DOHH2 (cell line): Measurements from ENCODE around the gene SEPHS2.

ENCODE experiments used
- H3F3A ChIP-seq: fragments of 200-600 bp; sonication (generic), shearing (Covaris generic); 2 replicates; pipeline ENCODE4 v1.6.0; 2016; ENCODE audit warnings: antibody characterized with exemption, mild to moderate bottlenecking; ENCODE audit not compliant: control insufficient read depth, insufficient read depth
- H3K27ac ChIP-seq: fragments of 200-600 bp; sonication (generic); 2 replicates; pipeline ENCODE4 v1.5.1; 2014; ENCODE audit warnings: low read depth, mild to moderate bottlenecking, low read length, moderate library complexity
- H3K27me3 ChIP-seq: fragments of 200-600 bp; sonication (generic); 2 replicates; pipeline ENCODE4 v1.6.1; 2014; ENCODE audit warnings: mild to moderate bottlenecking, low read length, mixed read lengths; ENCODE audit not compliant: control insufficient read depth
- H3K36me3 ChIP-seq: fragments of 200-600 bp; sonication (generic); 2 replicates; pipeline ENCODE4 v1.6.1; 2014; ENCODE audit warnings: mild to moderate bottlenecking, low read length, moderate library complexity, mixed read lengths; ENCODE audit not compliant: control insufficient read depth
- H3K4me1 ChIP-seq: fragments of 200-600 bp; sonication (generic); 2 replicates; pipeline ENCODE4 v1.6.1; 2014; ENCODE audit warnings: mild to moderate bottlenecking, low read length, mixed read lengths; ENCODE audit not compliant: control insufficient read depth
- H3K4me2 ChIP-seq: fragments of 200-600 bp; sonication (generic); 2 replicates; pipeline ENCODE4 v1.6.0; 2014; ENCODE audit warnings: mild to moderate bottlenecking, low read length, moderate library complexity
- H3K4me3 ChIP-seq: fragments of 200-600 bp; sonication (generic); 2 replicates; pipeline ENCODE4 v1.5.1; 2014; ENCODE audit warnings: mild to moderate bottlenecking, low read length, mixed read lengths
- H3K79me2 ChIP-seq: fragments of 200-600 bp; sonication (generic); 2 replicates; pipeline ENCODE4 v1.6.1; 2014; ENCODE audit warnings: mild to moderate bottlenecking, low read length, mixed read lengths; ENCODE audit not compliant: control insufficient read depth
- H3K9me2 ChIP-seq: fragments of 200-600 bp; sonication (generic); replicated peaks from 2 replicates; pipeline ENCODE4 v1.6.1; 2014; ENCODE audit warnings: mild to moderate bottlenecking, low read length, mixed read lengths; ENCODE audit not compliant: control insufficient read depth
- H3K9me3 ChIP-seq: fragments of 200-600 bp; sonication (generic); 2 replicates; pipeline ENCODE4 v1.6.1; 2014; ENCODE audit warnings: antibody characterized with exemption, low read length, mixed read lengths; ENCODE audit not compliant: control insufficient read depth, insufficient read depth
- H4K20me1 ChIP-seq: fragments of 200-600 bp; sonication (generic); 2 replicates; pipeline ENCODE4 v1.6.0; 2014; ENCODE audit warnings: low read depth, mild to moderate bottlenecking, antibody characterized with exemption, low read length, moderate library complexity; ENCODE audit not compliant: control insufficient read depth, insufficient read depth
- CTCF ChIP-seq: fragments of 200-600 bp; sonication (generic); IDR thresholded peaks from one replicate; pipeline ENCODE4 v1.5.1; 2014; ENCODE audit warnings: antibody characterized with exemption, mild to moderate bottlenecking, low read depth, low read length; ENCODE audit not compliant: poor library complexity, severe bottlenecking
- EZH2phosphoT487 ChIP-seq: fragments of 200-600 bp; sonication (generic); IDR thresholded peaks from 2 replicates; pipeline ENCODE4 v1.6.1; 2017; ENCODE audit warnings: borderline replicate concordance, mild to moderate bottlenecking, antibody characterized with exemption, low read length, moderate library complexity, mixed read lengths

SEPHS2 gene

GRCh38 chr16:30473231-30474073 lies 27.8 kb upstream of the SEPHS2 start:
- peaks cover 39% of the 10 kb centered on the region for H3F3A ChIP-seq
- H3K27ac ChIP-seq: peak overlapping the region; percentile 98
- TF ChIP-seq CTCF: no peak
- TF ChIP-seq EZH2phosphoT487: no peak
- H4K20me1 ChIP-seq: no peaks in the 10 kb centered on the region
- no peaks in the 10 kb centered on the region for H3K27me3 ChIP-seq
- peaks cover 46% of the 10 kb centered on the region for H3K79me2 ChIP-seq
- H3K9me2 ChIP-seq: no peaks in the 10 kb centered on the region
- H3K9me3 ChIP-seq: no peaks in the 10 kb centered on the region
- peaks cover 75% of the 10 kb centered on the region for H3K4me1 ChIP-seq
- H3K36me3 ChIP-seq: peaks cover 55% of the 10 kb centered on the region
- peak overlapping the region; percentile 89 for H3K4me3 ChIP-seq
- peak overlapping the region; percentile 82 for H3K4me2 ChIP-seq

GRCh38 chr16:30472328-30472942 lies 26.8 kb upstream of the SEPHS2 start, which contains the start of gene ITGAL:
TSS of gene ITGAL (plus strand) at chr16:30472742. CDS start at chr16:30472838, 96 bp downstream.
- no peaks in the 10 kb centered on the region for H3K9me2 ChIP-seq
- peak within 1 kb of the TSS; percentile 89 for H3K4me3 ChIP-seq
- peaks cover 49% of the 10 kb centered on the region for H3K36me3 ChIP-seq
- H3K4me1 ChIP-seq: peaks cover 79% of the 10 kb centered on the region
- H4K20me1 ChIP-seq: no peaks in the 10 kb centered on the region
- peaks cover 46% of the 10 kb centered on the region for H3F3A ChIP-seq
- peak within 1 kb of the TSS; percentile 82 for H3K4me2 ChIP-seq
- no peaks in the 10 kb centered on the region for H3K9me3 ChIP-seq
- H3K79me2 ChIP-seq: peaks cover 43% of the 10 kb centered on the region
- peak within 1 kb of the TSS; percentile 98 for H3K27ac ChIP-seq
- no peak for TF ChIP-seq EZH2phosphoT487
- TF ChIP-seq CTCF: no peak
- no peaks in the 10 kb centered on the region for H3K27me3 ChIP-seq

- H3K27ac ChIP-seq: peak overlapping the region; percentile 98
Measured at GRCh38 chr16:30470632-30470995, 24.9 kb upstream of the SEPHS2 start.

More at GRCh38 chr16:30470632-30470995, 24.9 kb upstream of the SEPHS2 start:
- Histone ChIP-seq H3K27me3 (no peaks in the 10 kb centered on the region), H3K36me3 (peaks cover 31% of the 10 kb centered on the region), H3K4me2 (peak overlapping the region; percentile 82), H3K9me2 (no peaks in the 10 kb centered on the region), H3K4me3 (peak overlapping the region; percentile 89), H3F3A (peaks cover 41% of the 10 kb centered on the region), H4K20me1 (no peaks in the 10 kb centered on the region), H3K79me2 (peaks cover 35% of the 10 kb centered on the region), H3K4me1 (peaks cover 80% of the 10 kb centered on the region), H3K9me3 (no peaks in the 10 kb centered on the region)
- TF ChIP-seq CTCF (no peak), EZH2phosphoT487 (no peak)
